Esophagus muscularis mucosa (tissue), 4 donors: Measurements from ENCODE around the gene HTD2. TPM values are rescaled to one million over a fixed set of nuclear protein-coding genes. Genes with fewer than 3 reads are reported as not detected.
"Not testable (repeated sequence)": the region's sequence is repeated elsewhere in the genome, so short reads cannot be mapped to it uniquely, and the experiment has no call there.

Source experiments
- DNase-seq: peaks from one replicate; pipeline ENCODE4 v3.0.0-alpha.2; 2017; ENCODE audit errors: extremely low spot score
- H3K27ac ChIP-seq, 4 donors: fragments of 200-600 bp; sonication (generic); replicated peaks in 1 of 4; 1 replicate in 3 of 4; 2 replicates in 1 of 4; pipeline ENCODE4 v1.5.1; 2016 to 2019; ENCODE audit warnings: mild to moderate bottlenecking in 1 of 4
- H3K27me3 ChIP-seq, 4 donors: fragments of 200-600 bp; sonication (generic); one replicate each; pipeline versions ENCODE4 v1.5.1 to v1.6.0; 2016 to 2019
- H3K36me3 ChIP-seq, 4 donors: fragments of 200-600 bp; sonication (generic); one replicate each; pipeline ENCODE4 v1.5.1; 2016 to 2019
- H3K4me1 ChIP-seq, 4 donors: fragments of 200-600 bp; sonication (generic); one replicate each; pipeline ENCODE4 v1.5.1; 2016 to 2019
- H3K4me3 ChIP-seq, 4 donors: fragments of 200-600 bp; sonication (generic); 1 replicate in 2 of 4; 2 replicates in 2 of 4; pipeline ENCODE4 v1.5.1; 2016 to 2019; ENCODE audit warnings: mild to moderate bottlenecking in 4 of 4, moderate library complexity in 1 of 4
- H3K9me3 ChIP-seq, 4 donors: fragments of 200-600 bp; sonication (generic); 1 replicate in 3 of 4; 2 replicates in 1 of 4; pipeline ENCODE4 v1.5.1; 2016 to 2019
- CTCF ChIP-seq, 3 experiments: fragments of 200-600 bp in 2 of 3; fragments of 450-650 bp in 1 of 3; sonication (generic) in 2 of 3; IDR thresholded peaks; one replicate each; pipeline ENCODE4 v1.5.1; 2017 to 2019; ENCODE audit warnings: antibody characterized with exemption in 3 of 3, mild to moderate bottlenecking in 2 of 3, moderate library complexity in 1 of 3
- EP300 ChIP-seq: sonication (generic); formaldehyde crosslinking; IDR thresholded peaks from one replicate; pipeline ENCODE4 v1.6.1; 2017; ENCODE audit warnings: antibody characterized with exemption
- POLR2A ChIP-seq: fragments of 450-650 bp; IDR thresholded peaks from one replicate; pipeline ENCODE4 v1.6.1; 2017; ENCODE audit warnings: antibody characterized with exemption, moderate library complexity, mild to moderate bottlenecking, low read depth
- POLR2AphosphoS5 ChIP-seq, 2 donors: sonication (generic); formaldehyde crosslinking; IDR thresholded peaks; one replicate each; pipeline ENCODE4 v1.6.1; 2017; ENCODE audit warnings: antibody characterized with exemption in 2 of 2
- WGBS: methylation state at CpG from one replicate; pipeline ENCODE4 v1.1.5; 2018; 5-methylcytosine and 5-hydroxymethylcytosine counted together
- intact Hi-C: fragments of 100-400 bp; cut with DNase I; formaldehyde crosslinking; loops from one replicate; pipeline ENCODE4 v1.15.1; 2023
- total RNA-seq, 4 donors: library from RNA; depleted of rRNA; stranded (reverse); fragments of >200 nt; gene quantifications; one replicate each; pipeline versions ENCODE4 v1.1.0 to v1.2.1, GENCODE V29; 2016

Gene HTD2
- total RNA-seq, 4 donors from 2014 or later, result 7.5 to 12.3 (median 10.4) TPM

- H3K4me3 ChIP-seq, result no peak overlapping the region
- 84% methylated on average over 7 of the region's 7 CpGs for WGBS
- H3K4me1 ChIP-seq, result no peaks in the 10 kb centered on the region
- TF ChIP-seq POLR2AphosphoS5 (IDR thresholded peaks at IDR 0.05) (no peak), POLR2A (no peak), EP300 (no peak), CTCF (IDR thresholded peaks at IDR 0.05) (no peak)
- peaks cover 22 to 75% (median 33%) of the 10 kb centered on the region in 4 donors for H3K36me3 ChIP-seq
- intact Hi-C loops, result no loop called here
- DNase-seq, result no peak
- H3K9me3 ChIP-seq, result no peaks in the 10 kb centered on the region
- no peak overlapping the region for H3K27ac ChIP-seq
- no peaks in the 10 kb centered on the region for H3K27me3 ChIP-seq
Observed at GRCh38 chr3:58285334-58285733, 21.0 kb upstream of the HTD2 start.

- Histone ChIP-seq H3K4me1 (no peaks in the 10 kb centered on the region), H3K4me3 (no peak overlapping the region), H3K27me3 (no peaks in the 10 kb centered on the region), H3K9me3 (no peaks in the 10 kb centered on the region), H3K27ac (no peak overlapping the region), H3K36me3 (peaks cover 8 to 62% (median 18%) of the 10 kb centered on the region in 4 donors)
- no peak for TF ChIP-seq CTCF (IDR thresholded peaks at IDR 0.05)
- TF ChIP-seq EP300, result no peak
- TF ChIP-seq POLR2A, result no peak
- no peak for TF ChIP-seq POLR2AphosphoS5 (IDR thresholded peaks at IDR 0.05)
- intact Hi-C loops, result no loop called here
- 88% methylated on average over 6 of the region's 6 CpGs for WGBS
- DNase-seq, result no peak
Observed at GRCh38 chr3:58287354-58287753, 19.0 kb upstream of the HTD2 start.

DNA sequence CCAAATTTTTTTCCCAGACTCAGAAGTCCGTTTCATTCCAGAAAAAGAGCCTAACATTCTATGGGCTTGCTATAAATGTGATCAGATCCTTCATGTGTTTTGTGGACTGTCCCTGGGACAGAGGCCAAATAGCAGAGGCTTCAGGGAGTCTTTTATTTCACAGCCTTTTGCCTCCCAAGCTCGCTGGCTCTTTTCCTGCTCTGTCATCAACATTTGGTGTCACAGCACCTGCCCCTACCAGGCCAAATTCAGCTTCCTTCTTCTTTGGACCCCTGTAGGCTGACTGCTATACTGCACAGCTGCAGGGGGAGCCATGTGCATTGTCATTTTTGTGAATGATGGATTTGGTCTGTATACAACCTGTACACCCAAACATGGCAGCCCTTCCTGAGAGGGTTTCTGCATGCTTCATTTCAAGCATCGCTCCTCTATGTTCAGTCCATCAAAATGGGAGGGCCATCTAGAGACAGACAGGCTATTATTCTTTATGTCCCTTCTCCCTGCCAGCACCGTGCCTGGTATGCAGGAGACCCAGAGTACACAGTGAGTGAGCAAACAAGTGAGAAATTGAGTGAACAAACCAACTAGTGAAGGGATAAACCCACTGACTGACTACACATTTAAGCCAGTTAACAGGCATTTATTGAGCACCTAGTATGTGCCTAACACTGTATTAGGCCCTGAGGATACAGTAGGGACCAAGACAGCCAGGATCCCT lies 18.1 kb upstream of the HTD2 start:
- intact Hi-C loops, result no loop called here
- Histone ChIP-seq H3K4me3 (no peak overlapping the region), H3K27me3 (no peaks in the 10 kb centered on the region), H3K9me3 (no peaks in the 10 kb centered on the region), H3K4me1 (no peaks in the 10 kb centered on the region), H3K27ac (no peak overlapping the region), H3K36me3 (peaks cover 8 to 57% (median 16%) of the 10 kb centered on the region in 4 donors)
- TF ChIP-seq CTCF (IDR thresholded peaks at IDR 0.05), result no peak
- TF ChIP-seq POLR2A, result no peak
- no peak for TF ChIP-seq POLR2AphosphoS5 (IDR thresholded peaks at IDR 0.05)
- TF ChIP-seq EP300, result no peak
- no peak for DNase-seq
- WGBS, result 83% methylated on average over 4 of the region's 4 CpGs

DNA sequence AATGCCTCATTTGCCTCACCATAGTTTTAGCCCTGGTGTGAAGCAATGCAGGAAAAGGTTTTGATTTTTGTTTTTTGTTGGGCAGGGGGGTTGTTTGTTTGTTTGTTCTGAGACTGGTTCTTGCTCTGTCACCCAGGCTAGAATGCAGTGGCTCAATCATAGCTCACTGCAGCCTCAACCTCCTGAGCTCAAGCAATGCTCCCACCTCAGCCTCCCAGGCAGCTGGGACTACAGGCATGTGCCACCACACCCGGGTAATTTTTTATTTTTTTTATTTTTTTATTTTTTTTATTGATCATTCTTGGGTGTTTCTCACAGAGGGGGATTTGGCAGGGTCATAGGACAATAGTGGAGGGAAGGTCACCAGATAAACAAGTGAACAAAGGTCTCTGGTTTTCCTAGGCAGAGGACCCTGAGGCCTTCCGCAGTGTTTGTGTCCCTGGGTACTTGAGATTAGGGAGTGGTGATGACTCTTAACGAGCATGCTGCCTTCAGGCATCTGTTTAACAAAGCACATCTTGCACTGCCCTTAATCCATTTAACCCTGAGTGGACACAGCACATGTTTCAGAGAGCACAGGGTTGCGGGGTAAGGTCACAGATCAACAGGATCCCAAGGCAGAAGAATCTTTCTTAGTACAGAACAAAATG lies 17.2 kb upstream of the HTD2 start:
- WGBS, result 83% methylated on average over 3 of the region's 4 CpGs
- DNase-seq, intact Hi-C loops, H3K4me3 ChIP-seq, H3K27me3 ChIP-seq, H3K9me3 ChIP-seq, H3K27ac ChIP-seq, H3K4me1 ChIP-seq: not testable (repeated sequence)
- peaks cover 11 to 59% (median 17%) of the 10 kb centered on the region in 4 donors for H3K36me3 ChIP-seq

DNA sequence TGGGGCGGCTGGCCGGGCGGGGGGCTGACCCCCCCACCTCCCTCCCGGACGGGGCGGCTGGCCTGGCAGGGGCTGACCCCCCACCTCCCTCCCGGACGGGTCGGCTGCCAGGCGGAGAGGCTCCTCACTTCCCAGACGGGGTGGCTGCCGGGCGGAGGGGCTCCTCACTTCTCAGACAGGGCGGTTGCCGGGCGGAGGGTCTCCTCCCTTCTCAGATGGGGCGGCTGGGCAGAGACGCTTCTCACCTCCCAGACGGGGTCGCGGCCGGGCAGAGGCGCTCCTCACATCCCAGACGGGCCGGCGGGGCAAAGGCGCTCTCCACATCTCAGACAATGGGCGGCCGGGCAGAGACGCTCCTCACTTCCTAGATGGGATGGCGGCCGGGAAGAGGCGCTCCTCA lies 15.9 kb upstream of the HTD2 start:
- H3K4me1 ChIP-seq, DNase-seq, H3K4me3 ChIP-seq, intact Hi-C loops, H3K27ac ChIP-seq, H3K9me3 ChIP-seq, H3K27me3 ChIP-seq: not testable (repeated sequence)
- peaks cover 3 to 48% (median 14%) of the 10 kb centered on the region in 4 donors for H3K36me3 ChIP-seq
- WGBS, result 96% methylated on average over 5 of the region's 33 CpGs
